ENCODE data around the gene HOXB8.

Gene HOXB8

GRCh38 chr17:48637323-48638260 lies 22.5 kb upstream of the HOXB8 start:
- DNase-seq, result no peak

DNA sequence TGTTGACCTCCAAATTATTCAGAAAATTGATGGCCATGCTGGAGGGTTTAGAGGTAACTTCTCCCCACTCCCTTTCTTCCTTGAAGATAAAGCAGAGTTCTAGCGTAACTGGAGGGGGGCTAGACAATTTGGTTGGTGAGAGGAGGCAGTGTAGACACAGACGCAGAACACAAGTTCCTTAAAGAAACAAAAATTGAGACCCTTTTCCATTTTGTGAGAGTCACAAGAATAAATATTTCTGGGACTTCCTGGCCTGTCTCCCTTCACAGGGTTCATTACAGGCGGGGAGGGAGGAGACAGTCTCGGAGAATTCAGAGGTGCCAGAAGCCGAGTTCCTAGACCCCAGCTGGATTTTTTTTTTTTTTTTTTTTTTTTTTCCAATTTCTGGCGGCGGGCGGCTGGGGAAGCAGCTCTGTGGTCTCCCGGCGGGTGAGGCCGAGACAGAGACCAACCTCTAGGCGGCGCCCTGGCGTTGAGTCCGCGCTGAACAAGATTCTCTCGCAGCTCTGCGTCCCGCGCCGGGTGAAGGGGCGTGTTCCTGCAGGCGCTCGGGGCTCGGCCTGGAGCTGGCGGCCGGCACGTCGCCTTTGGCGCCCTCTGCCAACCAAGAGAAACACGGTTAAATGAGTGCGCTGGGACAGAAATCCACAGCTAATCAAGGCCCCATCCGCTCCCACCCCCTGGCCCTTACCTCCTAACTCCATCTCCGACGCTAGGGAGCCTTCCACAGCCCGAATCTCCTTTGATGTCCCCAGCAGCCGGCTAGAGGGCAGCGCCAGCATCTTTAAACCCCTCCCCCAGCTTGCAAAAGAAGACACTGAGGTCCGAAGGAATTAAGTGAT lies 21.3 kb upstream of the HOXB8 start:
- DNase-seq, result peak; percentile 70

GRCh38 chr17:48634493-48635208 lies 19.6 kb upstream of the HOXB8 start:
- DNase-seq, result no peak

GRCh38 chr17:48633266-48633677 lies 18.2 kb upstream of the HOXB8 start:
- no peak for DNase-seq

DNA sequence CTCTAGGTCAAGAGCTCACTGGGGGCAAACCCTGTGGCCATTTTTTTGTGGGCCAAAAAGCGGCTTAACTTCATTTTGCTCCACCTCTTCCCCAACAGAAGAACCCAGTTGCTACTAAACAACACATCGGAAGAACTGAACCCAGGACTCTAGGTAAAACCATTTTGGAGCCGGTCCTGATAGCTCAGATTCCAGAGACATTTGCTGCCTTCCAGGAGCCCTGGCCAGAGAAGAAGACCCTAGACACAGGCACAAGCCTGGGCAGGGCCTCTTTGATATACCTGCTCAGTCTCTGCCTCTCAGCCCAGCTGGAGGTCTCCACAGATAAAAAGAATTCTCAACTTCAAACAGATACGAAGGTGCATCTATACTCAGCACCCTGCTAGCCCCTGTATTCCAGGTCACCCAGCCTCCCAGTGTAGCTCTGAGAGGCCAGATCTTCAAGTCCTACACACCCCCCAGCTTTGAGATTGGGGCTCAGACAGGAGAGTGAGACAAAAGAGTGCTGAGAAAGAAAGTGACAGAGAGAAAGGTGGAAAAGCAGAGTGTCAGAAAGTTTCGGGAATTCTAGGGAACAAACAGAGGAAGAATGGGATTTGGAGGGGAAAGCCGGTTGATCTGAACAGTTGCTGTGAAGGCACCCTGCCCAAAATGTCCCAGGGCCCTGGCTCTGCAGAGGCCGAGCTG lies 17.6 kb upstream of the HOXB8 start:
- no peak for DNase-seq

DNA sequence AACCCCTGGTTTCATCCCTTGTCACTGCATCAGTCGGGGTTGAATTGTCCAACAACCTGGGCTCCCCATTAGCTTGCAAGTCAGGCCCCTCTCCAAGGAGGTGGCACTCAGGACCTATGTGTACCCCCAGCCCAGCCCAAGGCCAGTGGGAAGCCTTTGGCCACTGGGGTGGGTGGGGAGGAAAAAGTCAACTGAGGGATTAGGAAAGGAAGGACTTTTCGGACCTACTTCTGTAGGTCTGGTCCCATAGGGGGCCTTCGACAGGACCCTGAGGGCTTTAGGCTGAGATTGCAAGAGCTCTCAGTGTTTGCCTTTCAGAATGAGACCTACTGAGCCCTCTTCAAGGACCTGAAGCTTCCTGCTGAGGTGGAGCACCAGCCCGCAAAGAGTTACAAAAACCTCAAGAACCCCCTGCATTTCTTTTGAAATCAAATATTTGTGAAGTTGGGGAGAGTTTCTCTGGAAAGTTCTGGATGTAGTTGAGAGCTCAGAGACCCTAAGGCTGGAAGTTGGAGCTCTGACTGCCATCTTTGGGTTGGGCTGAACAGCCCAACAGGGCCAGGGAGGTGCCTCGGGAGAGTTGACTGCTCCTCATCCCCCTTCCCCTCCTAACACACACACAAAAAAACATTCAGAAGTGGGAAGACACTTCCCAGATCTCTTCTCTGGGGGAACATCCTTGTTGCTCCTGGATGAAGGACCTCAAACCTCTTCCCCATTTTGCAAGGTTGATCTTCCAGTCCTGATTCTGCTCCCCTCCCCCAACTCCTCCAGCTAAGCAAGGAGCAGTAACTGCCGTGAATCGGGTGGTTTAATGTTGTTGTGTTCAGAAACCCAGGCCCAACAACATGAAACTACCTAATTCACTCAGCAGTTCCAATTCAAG lies 16.8 kb upstream of the HOXB8 start:
- DNase-seq, result no peak

GRCh38 chr17:48630925-48631692 lies 16.0 kb upstream of the HOXB8 start:
- no peak for DNase-seq

GRCh38 chr17:48630009-48630924 lies 15.2 kb upstream of the HOXB8 start:
- DNase-seq, result no peak

GRCh38 chr17:48629411-48629759 lies 14.3 kb upstream of the HOXB8 start:
- DNase-seq, result no peak

GRCh38 chr17:48628649-48629410 lies 13.7 kb upstream of the HOXB8 start:
- DNase-seq, result no peak

GRCh38 chr17:48627623-48628521 lies 12.8 kb upstream of the HOXB8 start:
- no peak for DNase-seq

DNA sequence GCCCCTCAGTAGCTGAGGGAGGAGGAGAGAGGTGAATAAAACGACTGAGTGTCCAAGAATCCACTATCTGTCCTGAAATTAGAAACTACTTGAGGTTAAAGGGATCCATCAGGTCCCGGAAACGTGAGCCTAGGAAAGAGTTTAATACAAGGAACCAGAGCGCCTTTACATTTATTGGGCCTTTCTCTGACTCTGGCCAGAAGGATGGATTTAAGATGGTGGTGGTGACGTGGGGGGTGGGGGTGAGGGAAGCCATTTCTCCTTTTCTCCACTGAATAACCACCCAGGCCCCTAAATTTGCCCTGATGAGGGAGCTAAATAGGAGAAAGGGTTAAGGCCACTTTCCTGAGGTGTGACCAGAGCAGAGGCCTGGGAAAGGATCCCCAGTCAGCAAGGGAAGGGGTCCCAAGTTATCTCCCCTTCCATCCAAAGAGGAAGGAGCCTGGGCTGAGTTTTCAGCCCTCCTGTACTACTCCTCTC lies 12.1 kb upstream of the HOXB8 start:
- no peak for DNase-seq

GRCh38 chr17:48626245-48627117 lies 11.4 kb upstream of the HOXB8 start, which contains the start of gene HOXB9:
Gene HOXB9, minus strand, starts transcription at chr17:48626358. Its CDS starts 89 bp downstream, at chr17:48626269.
- peak; percentile 51 for DNase-seq

- DNase-seq, result peak; percentile 47
These were observed 10.6 kb upstream of the HOXB8 start for GRCh38 chr17:48625495-48626244.

Measured in CD4-positive, alpha-beta T cell treated with Interleukin-10 for 1 hour (primary cell).